ENCODE measurements around the gene ITGB6.

DNA sequence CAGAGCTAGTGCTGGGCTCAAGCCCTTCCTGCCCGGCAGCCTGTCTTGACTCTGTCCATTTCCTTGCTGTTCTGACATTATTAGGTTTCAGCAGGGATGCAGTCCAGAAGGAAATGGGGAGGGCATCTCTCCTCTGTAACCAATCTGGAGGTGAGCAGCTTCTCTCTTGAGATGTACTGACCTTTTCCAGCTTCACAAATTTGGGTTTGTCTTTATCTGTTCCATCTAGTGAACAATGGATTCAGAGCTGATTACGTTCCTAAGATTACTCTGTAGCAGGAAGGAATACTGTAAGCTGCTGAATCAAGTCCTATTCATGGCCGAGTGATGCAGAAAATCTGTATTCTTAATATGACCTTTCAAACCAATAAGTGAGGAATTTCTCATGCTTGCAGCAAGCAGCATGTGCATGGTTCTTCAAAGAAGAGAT, 148.7 kb downstream of the ITGB6 start:
- TF ChIP-seq, protein P1, sequence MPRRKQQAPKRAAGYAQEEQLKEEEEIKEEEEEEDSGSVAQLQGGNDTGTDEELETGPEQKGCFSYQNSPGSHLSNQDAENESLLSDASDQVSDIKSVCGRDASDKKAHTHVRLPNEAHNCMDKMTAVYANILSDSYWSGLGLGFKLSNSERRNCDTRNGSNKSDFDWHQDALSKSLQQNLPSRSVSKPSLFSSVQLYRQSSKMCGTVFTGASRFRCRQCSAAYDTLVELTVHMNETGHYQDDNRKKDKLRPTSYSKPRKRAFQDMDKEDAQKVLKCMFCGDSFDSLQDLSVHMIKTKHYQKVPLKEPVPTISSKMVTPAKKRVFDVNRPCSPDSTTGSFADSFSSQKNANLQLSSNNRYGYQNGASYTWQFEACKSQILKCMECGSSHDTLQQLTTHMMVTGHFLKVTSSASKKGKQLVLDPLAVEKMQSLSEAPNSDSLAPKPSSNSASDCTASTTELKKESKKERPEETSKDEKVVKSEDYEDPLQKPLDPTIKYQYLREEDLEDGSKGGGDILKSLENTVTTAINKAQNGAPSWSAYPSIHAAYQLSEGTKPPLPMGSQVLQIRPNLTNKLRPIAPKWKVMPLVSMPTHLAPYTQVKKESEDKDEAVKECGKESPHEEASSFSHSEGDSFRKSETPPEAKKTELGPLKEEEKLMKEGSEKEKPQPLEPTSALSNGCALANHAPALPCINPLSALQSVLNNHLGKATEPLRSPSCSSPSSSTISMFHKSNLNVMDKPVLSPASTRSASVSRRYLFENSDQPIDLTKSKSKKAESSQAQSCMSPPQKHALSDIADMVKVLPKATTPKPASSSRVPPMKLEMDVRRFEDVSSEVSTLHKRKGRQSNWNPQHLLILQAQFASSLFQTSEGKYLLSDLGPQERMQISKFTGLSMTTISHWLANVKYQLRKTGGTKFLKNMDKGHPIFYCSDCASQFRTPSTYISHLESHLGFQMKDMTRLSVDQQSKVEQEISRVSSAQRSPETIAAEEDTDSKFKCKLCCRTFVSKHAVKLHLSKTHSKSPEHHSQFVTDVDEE (CRISPR knock-in tag; IDR thresholded peaks at IDR 0.05): no peak
- TF ChIP-seq, protein P2, sequence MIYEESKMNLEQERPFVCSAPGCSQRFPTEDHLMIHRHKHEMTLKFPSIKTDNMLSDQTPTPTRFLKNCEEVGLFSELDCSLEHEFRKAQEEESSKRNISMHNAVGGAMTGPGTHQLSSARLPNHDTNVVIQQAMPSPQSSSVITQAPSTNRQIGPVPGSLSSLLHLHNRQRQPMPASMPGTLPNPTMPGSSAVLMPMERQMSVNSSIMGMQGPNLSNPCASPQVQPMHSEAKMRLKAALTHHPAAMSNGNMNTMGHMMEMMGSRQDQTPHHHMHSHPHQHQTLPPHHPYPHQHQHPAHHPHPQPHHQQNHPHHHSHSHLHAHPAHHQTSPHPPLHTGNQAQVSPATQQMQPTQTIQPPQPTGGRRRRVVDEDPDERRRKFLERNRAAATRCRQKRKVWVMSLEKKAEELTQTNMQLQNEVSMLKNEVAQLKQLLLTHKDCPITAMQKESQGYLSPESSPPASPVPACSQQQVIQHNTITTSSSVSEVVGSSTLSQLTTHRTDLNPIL (CRISPR knock-in tag; IDR thresholded peaks at IDR 0.05; ENCODE audit: low read depth): no peak
